Neuronal stem cell (in vitro differentiated cells): ENCODE data around the gene VPS16.

ENCODE experiments used
- DNase-seq: peaks from one replicate; pipeline ENCODE4 v3.0.0-alpha.2; 2013; ENCODE audit warnings: low spot score
- H2AFZ ChIP-seq: one replicate; pipeline ENCODE4 v1.6.1; 2013; ENCODE audit warnings: mild to moderate bottlenecking, low read length, inconsistent platforms
- H2AK5ac ChIP-seq: 2 replicates; pipeline ENCODE4 v1.6.1; 2013; ENCODE audit warnings: low read depth, mild to moderate bottlenecking, inconsistent platforms, low read length, moderate library complexity, mixed read lengths
- H2BK120ac ChIP-seq: 2 replicates; pipeline ENCODE4 v1.6.1; 2013; ENCODE audit warnings: low read depth, mild to moderate bottlenecking, inconsistent platforms, low read length, moderate library complexity, mixed read lengths
- H2BK12ac ChIP-seq: one replicate; pipeline ENCODE4 v1.6.1; 2013; ENCODE audit warnings: low read length, inconsistent platforms
- H2BK15ac ChIP-seq: 2 replicates; pipeline ENCODE4 v1.6.1; 2013; ENCODE audit warnings: mild to moderate bottlenecking, low read length, inconsistent platforms, mixed read lengths
- H2BK5ac ChIP-seq: one replicate; pipeline ENCODE4 v1.6.1; 2013; ENCODE audit warnings: inconsistent platforms, mild to moderate bottlenecking, low read length, moderate library complexity
- H3K14ac ChIP-seq: one replicate; pipeline ENCODE4 v1.6.1; 2013; ENCODE audit warnings: low read length, inconsistent platforms
- H3K18ac ChIP-seq: 2 replicates; pipeline ENCODE4 v1.6.1; 2013; ENCODE audit warnings: low read length, inconsistent platforms
- H3K23ac ChIP-seq: 2 replicates; pipeline ENCODE4 v1.6.1; 2013; ENCODE audit warnings: low read depth, mild to moderate bottlenecking, mixed read lengths, low read length, inconsistent platforms; ENCODE audit not compliant: poor library complexity
- H3K27ac ChIP-seq: replicated peaks from 3 replicates; pipeline ENCODE4 v1.5.1; 2013; ENCODE audit warnings: low read length, inconsistent platforms
- H3K27me3 ChIP-seq, 3 experiments: 2 replicates each; pipeline ENCODE4 v1.6.1; 2013; ENCODE audit warnings: low read length in 3 of 3, mild to moderate bottlenecking in 2 of 3, inconsistent platforms in 1 of 3, low read depth in 1 of 3, mixed read lengths in 1 of 3, moderate library complexity in 1 of 3; ENCODE audit not compliant: control insufficient read depth in 3 of 3, insufficient read depth in 3 of 3
- H3K36me3 ChIP-seq, 2 donors: replicated peaks in 1 of 2; 2 replicates each; pipeline ENCODE4 v1.6.1; 2013; ENCODE audit warnings: low read length in 2 of 2; ENCODE audit not compliant: control insufficient read depth in 2 of 2, insufficient read depth in 2 of 2
- H3K4ac ChIP-seq: 2 replicates; pipeline ENCODE4 v1.6.1; 2013; ENCODE audit warnings: inconsistent platforms, mild to moderate bottlenecking, low read length, moderate library complexity
- H3K4me1 ChIP-seq, 2 donors: 1 replicate in 1 of 2; 2 replicates in 1 of 2; pipeline ENCODE4 v1.6.1; 2013; ENCODE audit warnings: low read length in 2 of 2, low read depth in 1 of 2; ENCODE audit not compliant: control insufficient read depth in 2 of 2, insufficient read depth in 1 of 2
- H3K4me2 ChIP-seq: one replicate; pipeline ENCODE4 v1.6.1; 2013; ENCODE audit warnings: mild to moderate bottlenecking, low read length, inconsistent platforms; ENCODE audit not compliant: insufficient read depth, poor library complexity, severe bottlenecking
- H3K4me3 ChIP-seq, 2 donors: 2 replicates each; pipeline ENCODE4 v1.5.1; 2013; ENCODE audit warnings: low read length in 2 of 2, mild to moderate bottlenecking in 2 of 2, inconsistent platforms in 1 of 2, moderate library complexity in 1 of 2
- H3K79me1 ChIP-seq: one replicate; pipeline ENCODE4 v1.6.1; 2013; ENCODE audit warnings: low read depth, mild to moderate bottlenecking, inconsistent platforms, low read length, moderate library complexity
- H3K9ac ChIP-seq: one replicate; pipeline ENCODE4 v1.6.1; 2013; ENCODE audit warnings: mild to moderate bottlenecking, low read depth, low read length, inconsistent platforms; ENCODE audit not compliant: poor library complexity
- H3K9me3 ChIP-seq, 2 donors: replicated peaks in 1 of 2; 2 replicates each; pipeline versions ENCODE3 to v1.6.1; 2013; ENCODE audit warnings: low read length in 2 of 2, mild to moderate bottlenecking in 2 of 2, inconsistent platforms in 1 of 2, low read depth in 1 of 2, mixed read lengths in 1 of 2, moderate library complexity in 1 of 2; ENCODE audit not compliant: control insufficient read depth in 2 of 2, insufficient read depth in 1 of 2
- H4K8ac ChIP-seq: one replicate; pipeline ENCODE4 v1.6.1; 2013; ENCODE audit warnings: low read depth, mild to moderate bottlenecking, inconsistent platforms, low read length, moderate library complexity
- H4K91ac ChIP-seq: one replicate; pipeline ENCODE4 v1.6.1; 2013; ENCODE audit warnings: low read length, low read depth, mild to moderate bottlenecking, inconsistent platforms; ENCODE audit not compliant: poor library complexity

Gene VPS16

DNA sequence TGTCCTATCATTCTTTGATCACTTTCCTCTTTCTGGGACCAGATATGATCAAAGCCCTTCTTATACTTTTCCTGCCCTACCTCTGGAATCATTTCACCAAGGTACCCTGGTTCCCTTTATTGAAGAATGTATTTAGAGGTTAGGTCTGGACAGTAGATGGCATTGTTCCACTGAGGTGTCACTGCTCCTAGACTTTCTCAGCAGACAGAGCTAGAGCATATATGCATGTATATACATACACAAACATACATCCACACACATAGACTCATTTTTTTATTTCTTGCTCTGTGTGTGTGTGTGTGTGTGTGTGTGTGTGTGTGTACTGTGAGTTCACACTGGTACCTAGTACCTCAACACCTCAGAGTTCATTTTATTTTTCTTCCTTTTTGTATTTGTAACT, 73.6 kb downstream of the VPS16 start:
- Histone ChIP-seq H3K4me3 (no peak overlapping the region), H3K4me2 (no peak overlapping the region), H2BK120ac (no peak overlapping the region), H3K9ac (no peak overlapping the region), H3K18ac (no peak overlapping the region), H2BK12ac (no peak overlapping the region), H3K36me3 (peaks cover 0 to 6% of the 10 kb centered on the region in 2 donors), H4K8ac (no peak overlapping the region), H3K27me3 (no peaks in the 10 kb centered on the region), H3K23ac (no peak overlapping the region), H3K14ac (no peak overlapping the region), H2BK15ac (no peak overlapping the region), H3K9me3 (peaks cover 0 to 22% of the 10 kb centered on the region in 2 donors), H4K91ac (no peak overlapping the region), H3K27ac (no peak overlapping the region), H3K4me1 (no peaks in the 10 kb centered on the region), H2BK5ac (no peak overlapping the region), H3K4ac (no peak overlapping the region), H2AK5ac (no peak overlapping the region), H3K79me1 (peaks cover 2% of the 10 kb centered on the region), H2AFZ (no peak overlapping the region)
- no peak for DNase-seq
